ENCODE results near the gene FAM124A. TPM values are rescaled to one million over a fixed set of nuclear protein-coding genes. Genes with fewer than 3 reads are reported as not detected.

Gene FAM124A
- total RNA-seq, 2 experiments from 2014 or later, result 0.07 to 0.25 TPM

GRCh38 chr13:51236491-51236792 lies 14.2 kb downstream of the FAM124A start:
- no peaks in the 10 kb centered on the region for H3K4me1 Mint-ChIP-seq (ENCODE audit: low read depth)
- H3K27ac Mint-ChIP-seq, result no peak overlapping the region
- intact Hi-C loops (cut with micrococcal nuclease), result no loop called here
- H3K36me3 Mint-ChIP-seq (ENCODE audit: low read depth), result no peaks in the 10 kb centered on the region
- H3K4me3 Mint-ChIP-seq, result no peak overlapping the region
- H3K9me3 Mint-ChIP-seq, result no peaks in the 10 kb centered on the region
- CTCF ChIA-PET, result interaction anchor here (1.0 to 1.6 kb wide), 2 partner anchors 50 to 561 kb away, joined by 3 to 6 read pairs; no protein-coding TSS in a partner anchor
- POLR2A ChIA-PET, result interaction anchor here (1.1 kb wide), 1 partner anchor 31 kb away, joined by 3 read pairs; no protein-coding TSS in a partner anchor
- H3K27me3 Mint-ChIP-seq, result peaks cover 12% of the 10 kb centered on the region
- DNase-seq (no peak), ATAC-seq (no peak)
- no peak for TF ChIP-seq CTCF (IDR thresholded peaks at IDR 0.05)

GRCh38 chr13:51237386-51237785 lies 15.2 kb downstream of the FAM124A start:
- no peak for TF ChIP-seq CTCF (IDR thresholded peaks at IDR 0.05)
- ChIA-PET POLR2A (interaction anchor here (1.3 kb wide), 1 partner anchor 28 kb away, joined by 4 read pairs; no protein-coding TSS in a partner anchor), CTCF (interaction anchor here (1.0 to 2.2 kb wide), 6 partner anchors 18 to 561 kb away, joined by 3 to 6 read pairs (median 4); no protein-coding TSS in a partner anchor)
- H3K4me1 Mint-ChIP-seq (ENCODE audit: low read depth), result no peaks in the 10 kb centered on the region
- H3K4me3 Mint-ChIP-seq, result no peak overlapping the region
- no peak overlapping the region for H3K27ac Mint-ChIP-seq
- H3K9me3 Mint-ChIP-seq, result no peaks in the 10 kb centered on the region
- ATAC-seq (no peak), DNase-seq (no peak)
- no peaks in the 10 kb centered on the region for H3K36me3 Mint-ChIP-seq (ENCODE audit: low read depth)
- peaks cover 9% of the 10 kb centered on the region for H3K27me3 Mint-ChIP-seq
- intact Hi-C loops (cut with micrococcal nuclease), result no loop called here

GRCh38 chr13:51237887-51238286 lies 15.7 kb downstream of the FAM124A start:
- no peak for TF ChIP-seq CTCF (IDR thresholded peaks at IDR 0.05)
- intact Hi-C loops (cut with micrococcal nuclease), result no loop called here
- Mint-ChIP-seq H3K9me3 (no peaks in the 10 kb centered on the region), H3K4me3 (no peak overlapping the region), H3K36me3 (ENCODE audit: low read depth) (no peaks in the 10 kb centered on the region), H3K27me3 (peaks cover 5% of the 10 kb centered on the region), H3K4me1 (ENCODE audit: low read depth) (no peaks in the 10 kb centered on the region), H3K27ac (no peak overlapping the region)
- no peak for DNase-seq
- ChIA-PET CTCF (interaction anchor here (1.0 to 2.2 kb wide), 5 partner anchors 19 to 560 kb away, joined by 3 to 5 read pairs (median 4); no protein-coding TSS in a partner anchor), POLR2A (interaction anchor here (1.3 kb wide), 1 partner anchor 28 kb away, joined by 4 read pairs; no protein-coding TSS in a partner anchor)
- no peak for ATAC-seq

- ATAC-seq, result no peak
- no peaks in the 10 kb centered on the region for H3K9me3 Mint-ChIP-seq
- POLR2A ChIA-PET, result interaction anchor here (0.7 kb wide), 1 partner anchor 13 kb away, joined by 3 read pairs; no protein-coding TSS in a partner anchor
- no peaks in the 10 kb centered on the region for H3K36me3 Mint-ChIP-seq (ENCODE audit: low read depth)
- no peak overlapping the region for H3K4me3 Mint-ChIP-seq
- DNase-seq, result no peak
- H3K27me3 Mint-ChIP-seq, result peaks cover 1% of the 10 kb centered on the region
- TF ChIP-seq CTCF (IDR thresholded peaks at IDR 0.05), result no peak
- intact Hi-C loops (cut with micrococcal nuclease), result no loop called here
- CTCF ChIA-PET, result interaction anchor here (0.7 kb wide), 1 partner anchor 114 kb away, joined by 3 read pairs; no protein-coding TSS in a partner anchor
- no peak overlapping the region for H3K27ac Mint-ChIP-seq
- no peaks in the 10 kb centered on the region for H3K4me1 Mint-ChIP-seq (ENCODE audit: low read depth)
Observed at GRCh38 chr13:51240178-51240577, 18.0 kb downstream of the FAM124A start.

GRCh38 chr13:51240958-51241357 lies 18.8 kb downstream of the FAM124A start:
- H3K4me3 Mint-ChIP-seq, result no peak overlapping the region
- no peak overlapping the region for H3K27ac Mint-ChIP-seq
- ChIA-PET CTCF (no interaction called here), POLR2A (no interaction called here)
- H3K4me1 Mint-ChIP-seq (ENCODE audit: low read depth), result no peaks in the 10 kb centered on the region
- H3K27me3 Mint-ChIP-seq, result peaks cover 2% of the 10 kb centered on the region
- ATAC-seq, result no peak
- intact Hi-C loops (cut with micrococcal nuclease), result no loop called here
- H3K36me3 Mint-ChIP-seq (ENCODE audit: low read depth), result no peaks in the 10 kb centered on the region
- no peak for DNase-seq
- TF ChIP-seq CTCF (IDR thresholded peaks at IDR 0.05), result no peak
- H3K9me3 Mint-ChIP-seq, result no peaks in the 10 kb centered on the region

All from activated CD8-positive, alpha-beta T cell treated with anti-CD3 and anti-CD28 coated beads for 36 hours (primary cell).